SK-N-MC (cell line): Measurements from ENCODE around the gene SPRR1B.

Experiments used
- EZH2 ChIP-seq: fragments of 200-600 bp; sonication (generic); IDR thresholded peaks from one replicate; pipeline ENCODE4 v1.6.1; 2017; ENCODE audit warnings: antibody characterized with exemption
- FOXP2 ChIP-seq: optimal IDR thresholded peaks from 2 replicates; pipeline ENCODE3; 2011; ENCODE audit warnings: mild to moderate bottlenecking, moderate library complexity; ENCODE audit not compliant: insufficient read depth; ENCODE audit errors: extremely low read length, control extremely low read depth
- POLR2AphosphoS5 ChIP-seq: IDR thresholded peaks from 2 replicates; pipeline ENCODE4 v1.6.1; 2012; ENCODE audit warnings: mild to moderate bottlenecking, low read depth, low read length, borderline replicate concordance

- TF ChIP-seq POLR2AphosphoS5 (no peak), EZH2 (no peak), FOXP2 (no peak)
Measured at GRCh38 chr1:152998476-152998875, 32.5 kb upstream of the SPRR1B start.
